A673 (cell line): ENCODE measurements around the gene MOK. TPM values are rescaled to one million over a fixed set of nuclear protein-coding genes. Genes with fewer than 3 reads are reported as not detected.

Experiments
- BruUV-seq: library from RNA; stranded (reverse); fragments of 400-500 nt; replicated peaks from 2 replicates; lab custom pipeline; 2021; lab: Mats Ljungman, UMichigan
- CTCF ChIA-PET: fragments of 300-600 bp; sonication (Branson Sonifier 250); formaldehyde crosslinking; loops from one replicate; lab custom pipeline; 2022; ENCODE audit warnings: antibody characterized with exemption; lab: Charles Lee
- POLR2A ChIA-PET: fragments of 300-600 bp; sonication (Branson Sonifier 250); formaldehyde crosslinking; loops from one replicate; lab custom pipeline; 2022; ENCODE audit warnings: antibody characterized with exemption; ENCODE audit not compliant: low non-redundant PET; lab: Charles Lee
- DNase-seq: peaks from one replicate; pipeline ENCODE4 v3.0.0-alpha.2; 2015; ENCODE audit warnings: low spot score
- H3K27ac ChIP-seq: fragments of 200-600 bp; sonication (generic); 2 replicates; pipeline ENCODE4 v1.5.1; 2016; ENCODE audit warnings: mixed run types, low read depth, mild to moderate bottlenecking, mixed read lengths, antibody characterized with exemption, low read length; ENCODE audit not compliant: poor library complexity, severe bottlenecking
- H3K27me3 ChIP-seq: fragments of 200-600 bp; sonication (generic); replicated peaks from 2 replicates; pipeline ENCODE4 v1.6.1; 2017; ENCODE audit warnings: mixed run types, low read depth, mild to moderate bottlenecking, mixed read lengths, antibody characterized with exemption, low read length; ENCODE audit not compliant: insufficient read depth, poor library complexity
- H3K36me3 ChIP-seq: fragments of 200-600 bp; sonication (generic); 2 replicates; pipeline ENCODE4 v1.6.1; 2016; ENCODE audit warnings: mixed run types, mild to moderate bottlenecking, mixed read lengths, antibody characterized with exemption, low read length; ENCODE audit not compliant: insufficient read depth, poor library complexity, severe bottlenecking
- H3K4me1 ChIP-seq: fragments of 200-600 bp; sonication (generic); 2 replicates; pipeline ENCODE4 v1.6.1; 2017; ENCODE audit warnings: mixed run types, mild to moderate bottlenecking, mixed read lengths, antibody characterized with exemption, low read length; ENCODE audit not compliant: insufficient read depth, poor library complexity, severe bottlenecking
- H3K4me3 ChIP-seq: fragments of 200-600 bp; sonication (generic); 2 replicates; pipeline ENCODE4 v1.5.1; 2016; ENCODE audit warnings: low read depth, mixed run types, mild to moderate bottlenecking, mixed read lengths, low read length; ENCODE audit not compliant: poor library complexity, severe bottlenecking
- H3K9me3 ChIP-seq: fragments of 200-600 bp; sonication (generic); 2 replicates; pipeline ENCODE4 v1.6.1; 2016; ENCODE audit warnings: mixed run types, low read depth, mild to moderate bottlenecking, mixed read lengths, antibody characterized with exemption, low read length; ENCODE audit not compliant: poor library complexity, severe bottlenecking
- CTCF ChIP-seq: fragments of 300-800, 200-600 bp; sonication (generic); conservative IDR thresholded peaks from 2 replicates; pipeline ENCODE4 v1.5.1; 2017; ENCODE audit warnings: low read depth, mild to moderate bottlenecking, antibody characterized with exemption, low read length, moderate library complexity, mixed read lengths
- EZH2 ChIP-seq: fragments of 200-600 bp; sonication (generic); IDR thresholded peaks from 2 replicates; pipeline ENCODE4 v1.6.1; 2017; ENCODE audit warnings: borderline replicate concordance, low read depth, mild to moderate bottlenecking, mixed read lengths, antibody characterized with exemption, low read length; ENCODE audit not compliant: poor library complexity, severe bottlenecking
- intact Hi-C: fragments of 100-400 bp; cut with micrococcal nuclease; formaldehyde crosslinking; loops from one replicate; pipeline ENCODE4 v1.10.0; 2022; ENCODE audit not compliant: unreplicated experiment
- total RNA-seq: library from RNA; stranded (reverse); gene quantifications from 2 replicates; pipeline ENCODE4 v1.2.3, GENCODE V29; 2021

The MOK gene
- total RNA-seq, 1 experiment from 2014 or later: 27.4 TPM

- TF ChIP-seq CTCF (peak; percentile 67), EZH2 (no peak)
- peak; percentile 86 for DNase-seq
- Histone ChIP-seq H3K9me3 (no peaks in the 10 kb centered on the region), H3K27me3 (no peaks in the 10 kb centered on the region), H3K4me1 (peaks cover 12% of the 10 kb centered on the region), H3K27ac (no peak overlapping the region), H3K36me3 (no peaks in the 10 kb centered on the region), H3K4me3 (no peak overlapping the region)
- BruUV-seq: no TSS peak
- POLR2A ChIA-PET: no interaction called here
- CTCF ChIA-PET: no interaction called here
- intact Hi-C loops: no loop called here
Measured at GRCh38 chr14:102323102-102323501, 18.1 kb upstream of the MOK start.

GRCh38 chr14:102321456-102322422 is 16.8 kb upstream of the MOK start:
- intact Hi-C loops: no loop called here
- CTCF ChIA-PET: interaction anchor here (0.5 kb wide), 1 partner anchor 260 kb away, joined by 5 read pairs; no protein-coding TSS in a partner anchor

More at GRCh38 chr14:102321456-102322422, 16.8 kb upstream of the MOK start:
- H3K27me3 ChIP-seq: no peaks in the 10 kb centered on the region
- DNase-seq: no peak
- POLR2A ChIA-PET: no interaction called here
- no peak overlapping the region for H3K4me3 ChIP-seq
- H3K27ac ChIP-seq: no peak overlapping the region
- H3K4me1 ChIP-seq: peaks cover 21% of the 10 kb centered on the region
- BruUV-seq: no TSS peak
- no peaks in the 10 kb centered on the region for H3K36me3 ChIP-seq
- TF ChIP-seq CTCF: no peak
- no peak for TF ChIP-seq EZH2
- H3K9me3 ChIP-seq: no peaks in the 10 kb centered on the region
